GM18517 (cell line): ENCODE results near the gene TUBB.

ENCODE experiments used
- ATAC-seq: cut with Tn5 transposase; IDR thresholded peaks from one replicate; pipeline ENCODE4 v1.9.1; 2021; ENCODE audit warnings: mild to moderate bottlenecking, moderate library complexity; ENCODE audit not compliant: unreplicated experiment

Gene TUBB

DNA sequence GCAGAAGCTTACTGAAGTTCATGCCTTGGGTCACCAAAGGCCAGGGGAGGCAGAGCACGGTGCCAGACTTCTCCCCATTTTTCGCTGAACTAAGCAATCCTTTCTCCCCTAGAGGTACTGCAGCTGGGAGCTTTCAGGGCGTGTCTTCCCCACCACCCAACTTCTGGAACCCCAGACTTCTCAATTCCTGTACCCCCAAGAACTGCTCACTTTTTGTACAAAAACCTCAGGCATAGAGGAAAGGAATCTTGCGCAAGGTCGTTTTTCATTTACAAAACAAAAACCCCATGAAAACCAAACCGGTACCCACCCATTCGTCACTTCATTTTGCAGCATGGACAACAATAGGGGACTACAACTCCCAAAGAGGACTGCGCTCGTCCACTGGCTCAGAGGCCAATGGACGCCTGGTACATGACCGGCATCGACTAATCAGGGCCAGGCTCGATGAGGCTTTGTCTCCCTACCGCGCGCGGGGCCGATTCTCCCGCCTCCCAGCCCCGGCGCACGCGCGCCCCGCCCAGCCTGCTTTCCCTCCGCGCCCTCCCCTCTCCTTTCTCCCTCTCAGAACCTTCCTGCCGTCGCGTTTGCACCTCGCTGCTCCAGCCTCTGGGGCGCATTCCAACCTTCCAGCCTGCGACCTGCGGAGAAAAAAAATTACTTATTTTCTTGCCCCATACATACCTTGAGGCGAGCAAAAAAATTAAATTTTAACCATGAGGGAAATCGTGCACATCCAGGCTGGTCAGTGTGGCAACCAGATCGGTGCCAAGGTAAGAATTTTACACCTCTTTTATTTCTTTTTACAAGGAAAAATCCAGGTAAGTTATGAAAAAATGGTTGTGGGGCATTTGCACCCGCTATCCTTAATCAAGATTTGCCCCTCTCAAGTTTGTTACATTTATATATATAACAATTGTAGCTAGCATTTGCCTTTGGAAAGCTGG is at the start of gene TUBB:
TSS of gene TUBB (plus strand) at position 562 of the 947 bp plus-strand sequence. CDS start at position 717, 155 bp downstream.
- peak; percentile 38 for ATAC-seq

DNA sequence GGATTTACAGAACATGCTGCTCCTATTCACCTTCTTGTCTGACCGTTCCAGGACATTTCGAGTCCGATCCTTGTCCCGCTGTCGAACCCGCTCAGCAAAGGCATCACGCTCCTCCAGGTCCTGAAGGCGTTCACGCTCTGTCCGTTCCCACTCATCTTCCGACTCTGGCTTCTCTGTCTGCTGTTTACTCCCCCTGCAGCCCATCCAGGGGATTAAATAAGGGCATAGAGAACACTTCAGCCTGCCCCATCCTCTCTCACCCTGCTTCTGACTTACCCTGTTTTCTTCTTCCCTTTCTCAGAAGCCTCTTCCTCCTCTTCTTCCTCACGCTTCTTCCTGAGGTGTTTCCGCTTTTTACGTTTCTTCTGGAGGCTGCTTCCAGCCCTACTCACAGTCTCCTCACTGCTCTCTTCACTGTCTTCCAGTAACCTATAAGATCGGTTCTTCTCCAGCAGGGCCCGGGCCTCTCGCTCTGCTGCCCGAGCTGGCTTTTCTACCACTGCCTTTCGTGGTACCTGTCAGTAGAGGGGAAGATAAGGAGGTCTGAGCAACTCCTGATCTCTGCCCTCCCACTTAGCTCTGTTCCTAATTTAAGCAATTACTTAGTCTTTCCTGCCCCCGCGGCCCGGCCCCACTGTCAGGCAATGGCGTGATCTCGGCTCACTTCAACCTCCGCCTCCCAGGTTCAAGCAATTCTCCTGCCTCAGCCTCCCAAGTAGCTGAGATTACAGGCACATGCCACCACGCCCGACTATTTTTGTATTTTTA is 49.2 kb upstream of the TUBB start:
- no peak for ATAC-seq

DNA sequence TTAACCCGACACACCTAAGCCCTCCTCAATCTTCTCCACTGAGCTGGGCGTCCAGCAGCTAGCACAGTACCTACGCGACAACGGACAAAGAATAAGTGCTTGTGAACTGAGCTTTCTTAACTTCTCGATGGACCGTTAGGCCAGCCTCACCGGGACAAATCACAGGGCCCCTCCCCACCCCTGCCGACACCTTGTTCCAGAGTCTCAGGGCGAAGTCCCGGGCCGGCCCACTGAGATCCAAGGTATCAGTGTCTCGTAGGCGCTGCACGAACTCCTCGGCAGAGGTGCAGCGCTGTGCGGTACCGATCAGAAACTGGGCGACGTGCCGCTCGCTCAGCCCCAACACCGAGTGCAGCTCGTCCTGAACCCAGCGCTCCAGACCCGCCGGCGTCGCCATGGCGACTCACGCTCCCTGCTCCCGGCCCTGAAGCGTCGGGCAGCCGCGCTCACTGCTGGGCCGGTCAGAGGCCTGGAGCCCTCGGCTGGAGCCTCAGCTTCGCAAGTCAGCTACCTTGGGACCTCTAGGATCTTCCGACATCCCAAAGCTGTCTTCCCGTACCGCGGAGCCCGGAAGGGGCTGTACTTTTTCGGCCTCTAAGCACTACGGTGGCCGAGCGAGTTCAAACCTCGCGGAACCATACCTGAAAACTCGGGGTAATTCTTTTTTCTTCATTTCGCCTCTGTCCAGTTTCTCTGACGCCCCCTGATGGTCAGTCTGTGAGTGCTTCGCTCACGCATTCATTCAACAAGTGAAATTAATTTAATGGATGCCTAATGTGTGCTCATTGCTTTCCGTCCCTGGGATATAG is 47.5 kb upstream of the TUBB start, which contains the start of gene DHX16:
TSS of gene DHX16 (minus strand) at position 562 of the 809 bp plus-strand sequence. CDS start at position 397, 165 bp downstream.
- peak; percentile 80 for ATAC-seq

DNA sequence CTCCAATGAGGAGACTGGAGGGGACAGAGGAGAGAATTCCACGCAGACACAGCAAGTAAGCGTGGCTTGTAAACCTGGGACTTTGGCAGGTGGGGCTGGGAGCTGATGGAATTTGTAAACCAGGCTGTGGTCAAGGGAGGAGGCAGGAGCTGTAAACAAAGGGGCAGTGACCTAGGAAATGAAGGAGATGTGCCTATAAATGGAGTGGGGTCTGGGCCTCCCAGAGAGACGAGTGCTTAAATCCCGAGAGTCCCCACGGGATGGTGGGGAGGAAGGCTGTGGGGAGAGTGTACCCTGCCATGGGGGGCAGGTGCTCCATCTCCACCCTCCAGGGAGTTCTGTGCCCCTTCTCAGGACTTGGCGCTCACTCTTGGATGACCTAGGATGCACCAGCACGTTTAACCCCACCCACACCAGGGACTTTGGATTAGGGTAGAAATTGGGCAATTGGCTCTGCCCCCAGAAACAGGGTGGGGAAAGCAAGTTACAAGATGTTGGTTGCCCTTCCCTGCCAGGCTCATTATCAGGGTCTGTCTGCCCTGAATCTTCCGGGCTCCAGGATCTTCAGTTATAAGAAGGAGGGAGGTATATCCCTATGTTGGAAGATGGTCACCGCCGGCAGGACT is 43.4 kb upstream of the TUBB start:
- no peak for ATAC-seq

DNA sequence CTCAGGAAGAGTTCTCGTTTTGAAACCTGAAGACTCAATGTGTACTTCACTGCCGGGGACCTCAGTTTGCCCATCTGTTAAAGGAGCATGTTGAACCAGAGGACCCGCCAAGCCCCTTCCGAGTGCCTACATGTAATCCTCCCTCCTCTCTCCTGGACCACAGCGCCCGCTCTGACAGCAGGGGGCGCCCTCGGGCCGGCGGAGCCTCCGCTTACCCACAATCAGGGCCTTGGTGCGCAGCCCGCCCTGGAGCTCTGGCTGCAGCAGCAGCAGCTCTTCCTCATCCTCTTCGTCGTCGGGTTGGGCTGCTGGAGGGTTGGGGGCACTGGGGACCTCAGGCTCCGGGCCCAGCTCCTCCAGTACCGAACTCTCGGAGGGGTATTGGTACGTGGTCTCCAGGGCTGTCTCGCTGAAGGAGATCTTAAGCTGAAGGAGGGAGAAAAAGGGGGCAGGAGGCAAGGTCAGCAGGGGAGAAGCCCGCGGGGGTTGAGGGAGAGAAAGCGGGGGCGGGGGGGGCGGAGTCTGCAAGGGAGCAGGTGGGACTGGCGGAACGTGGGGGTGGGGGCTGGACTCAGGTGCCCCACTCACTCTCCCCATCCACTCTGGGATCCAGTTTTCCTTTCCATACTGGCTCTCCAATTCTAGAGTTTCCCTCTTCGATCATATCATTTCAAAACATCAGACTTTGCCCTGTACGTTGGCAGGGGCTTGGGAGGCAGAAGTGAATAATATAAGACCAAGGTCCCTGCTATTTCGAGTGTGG is 41.0 kb upstream of the TUBB start:
- peak; percentile 39 for ATAC-seq

DNA sequence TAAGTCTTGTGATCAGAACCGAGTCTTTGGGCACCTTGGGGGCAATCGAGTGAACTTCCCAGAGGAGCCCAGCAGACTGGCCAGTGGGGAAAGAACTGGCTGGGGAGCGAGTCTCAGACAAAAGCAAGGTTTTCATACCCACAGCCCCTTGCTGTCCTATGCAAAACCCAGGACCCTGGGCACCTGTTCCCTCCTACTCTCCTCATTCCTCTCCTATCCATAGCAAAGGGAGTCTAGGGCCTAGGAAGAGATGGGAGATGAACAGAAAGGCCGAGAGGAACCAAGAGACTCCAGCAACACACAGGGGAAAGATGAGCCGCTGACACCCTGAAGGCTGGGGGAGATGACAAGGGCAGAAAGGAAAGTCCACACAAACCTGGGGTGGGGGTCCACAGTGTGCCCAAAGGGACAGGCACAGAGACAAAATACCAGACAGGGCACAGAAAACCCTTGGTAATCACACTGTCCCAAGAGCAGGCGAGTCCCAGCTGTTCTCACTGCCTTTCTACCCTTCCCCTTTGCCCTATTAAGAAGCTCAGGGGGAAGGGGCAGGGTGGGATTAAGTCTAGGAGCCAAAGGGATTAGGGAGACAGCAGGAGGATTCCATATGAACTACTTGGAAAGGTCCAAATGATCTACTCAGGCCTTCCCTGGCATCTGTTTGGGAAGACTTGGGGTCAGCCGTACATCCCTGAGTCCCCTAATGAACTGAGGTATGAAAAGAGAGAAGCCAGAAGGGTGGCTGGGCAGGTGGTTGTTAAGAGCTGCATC is 40.2 kb upstream of the TUBB start:
- ATAC-seq, result no peak

DNA sequence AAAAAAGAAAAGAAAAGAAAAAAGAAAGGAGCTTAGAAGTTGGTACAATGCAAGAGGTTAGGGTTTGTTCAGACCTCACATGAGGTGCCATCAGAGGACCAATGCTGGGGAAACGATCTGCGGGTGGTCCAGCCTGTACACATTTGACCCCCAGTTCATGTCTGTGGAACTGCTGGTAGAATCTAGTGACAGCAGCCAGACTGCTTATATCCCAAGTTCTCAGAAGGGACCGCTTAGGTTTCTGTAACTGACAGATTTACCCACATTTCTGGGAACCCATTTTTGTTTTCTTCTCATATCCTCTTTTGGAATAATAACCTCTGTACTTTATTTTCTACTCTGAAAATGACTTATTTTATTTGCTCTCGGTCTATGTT is 38.4 kb upstream of the TUBB start:
- no peak for ATAC-seq

DNA sequence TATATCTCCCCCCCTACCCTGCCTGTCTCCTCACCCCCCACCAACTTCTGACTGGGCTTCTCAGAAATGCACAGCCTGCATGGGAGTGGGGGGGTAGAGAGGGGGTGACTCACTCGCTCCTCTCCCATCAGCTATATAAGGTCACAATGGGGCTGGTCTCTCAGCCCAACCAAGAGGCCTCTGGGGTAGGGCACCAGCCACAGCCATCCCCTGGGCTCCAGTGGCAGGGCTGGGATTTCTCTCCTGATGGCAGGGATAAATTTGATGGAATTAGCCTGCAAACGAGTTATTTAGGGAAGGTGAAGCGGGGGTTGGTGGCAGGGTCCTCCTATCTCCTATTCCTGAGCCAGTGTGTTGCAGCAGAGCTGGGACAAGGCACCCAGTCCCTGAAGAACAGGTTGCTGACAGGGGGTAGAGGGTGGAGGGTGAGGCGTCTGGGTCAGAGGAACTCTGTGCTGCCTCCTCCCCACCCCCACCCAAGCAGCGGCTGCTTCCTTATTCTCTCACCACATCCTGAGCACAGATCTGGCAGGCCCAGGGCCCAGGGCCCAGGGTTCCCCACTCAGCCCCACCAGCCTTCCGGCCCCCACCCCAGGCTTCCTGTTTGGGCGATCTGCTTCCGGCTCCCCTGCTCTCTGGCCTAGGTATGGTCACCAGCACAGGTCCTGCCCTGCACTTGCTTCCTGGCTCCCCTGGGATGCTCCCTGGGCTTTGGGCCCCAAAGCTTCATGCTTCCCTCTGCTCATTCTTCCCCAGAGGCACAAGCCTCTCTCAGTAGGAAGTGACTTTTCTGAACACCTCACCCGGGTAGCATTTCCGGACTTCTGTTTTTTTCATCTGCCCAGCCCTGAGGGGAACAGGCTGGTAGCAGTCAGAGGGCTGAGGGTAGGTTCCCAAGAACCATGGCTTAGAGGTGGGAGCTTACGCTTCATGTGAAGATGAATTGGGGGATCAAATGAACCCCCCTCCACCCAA is 37.7 kb upstream of the TUBB start:
- peak; percentile 36 for ATAC-seq

DNA sequence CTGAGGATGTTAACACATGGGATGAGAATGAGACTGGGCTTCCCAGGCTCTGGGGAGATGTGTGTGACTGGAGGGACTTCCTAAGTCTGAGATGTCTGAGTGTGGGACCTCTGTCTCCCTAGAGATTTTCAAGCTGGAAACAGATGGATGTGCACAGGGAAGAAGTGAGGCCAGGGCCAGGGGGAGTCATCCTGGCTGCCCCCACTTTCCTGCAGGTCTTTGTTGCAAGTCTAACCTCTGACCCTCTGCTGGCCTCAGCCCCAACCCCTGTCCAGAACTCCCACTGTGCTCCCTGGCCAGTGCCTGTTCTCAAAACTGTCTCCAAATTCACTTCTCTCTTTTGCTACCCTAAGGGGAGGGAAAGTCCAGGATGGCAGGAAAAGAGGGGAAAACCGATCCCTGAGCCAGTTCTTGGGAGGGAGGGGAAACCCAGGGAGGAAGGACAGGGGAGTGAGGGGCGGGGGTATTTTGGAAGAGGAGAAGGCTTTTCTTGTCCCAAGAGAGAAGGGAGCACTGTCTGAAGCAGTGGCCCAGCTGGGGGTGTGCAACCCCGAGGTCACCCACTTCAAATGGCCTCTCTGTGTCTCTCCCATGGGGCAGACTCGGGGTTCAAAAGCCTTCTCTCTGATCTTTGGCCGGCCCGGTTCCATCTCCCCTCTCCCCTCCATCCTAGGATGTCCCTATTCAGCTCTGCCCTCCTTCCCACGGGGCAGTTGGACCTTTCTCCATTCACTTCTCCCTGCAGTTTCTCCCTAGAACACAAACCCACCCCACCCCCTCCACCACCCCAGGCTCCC is 36.8 kb upstream of the TUBB start:
- ATAC-seq, result no peak

DNA sequence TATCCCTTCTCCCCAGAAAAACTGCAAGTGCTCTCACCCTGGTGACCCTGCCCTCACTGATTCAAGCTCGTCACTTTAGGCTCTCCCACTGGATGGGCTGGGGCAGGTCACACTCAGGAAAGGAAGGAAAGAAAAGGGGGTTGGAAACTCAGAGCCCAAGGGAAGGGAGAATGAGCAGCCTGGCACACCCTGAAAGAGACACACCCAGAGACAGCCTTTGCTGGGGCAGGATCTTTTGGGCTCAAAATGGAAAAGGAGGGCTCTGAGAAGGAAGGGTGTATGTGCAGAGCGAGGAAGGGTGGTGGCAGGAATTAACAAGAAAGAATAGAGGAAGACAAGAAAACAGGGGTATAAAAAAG is 36.2 kb upstream of the TUBB start:
- ATAC-seq, result no peak

DNA sequence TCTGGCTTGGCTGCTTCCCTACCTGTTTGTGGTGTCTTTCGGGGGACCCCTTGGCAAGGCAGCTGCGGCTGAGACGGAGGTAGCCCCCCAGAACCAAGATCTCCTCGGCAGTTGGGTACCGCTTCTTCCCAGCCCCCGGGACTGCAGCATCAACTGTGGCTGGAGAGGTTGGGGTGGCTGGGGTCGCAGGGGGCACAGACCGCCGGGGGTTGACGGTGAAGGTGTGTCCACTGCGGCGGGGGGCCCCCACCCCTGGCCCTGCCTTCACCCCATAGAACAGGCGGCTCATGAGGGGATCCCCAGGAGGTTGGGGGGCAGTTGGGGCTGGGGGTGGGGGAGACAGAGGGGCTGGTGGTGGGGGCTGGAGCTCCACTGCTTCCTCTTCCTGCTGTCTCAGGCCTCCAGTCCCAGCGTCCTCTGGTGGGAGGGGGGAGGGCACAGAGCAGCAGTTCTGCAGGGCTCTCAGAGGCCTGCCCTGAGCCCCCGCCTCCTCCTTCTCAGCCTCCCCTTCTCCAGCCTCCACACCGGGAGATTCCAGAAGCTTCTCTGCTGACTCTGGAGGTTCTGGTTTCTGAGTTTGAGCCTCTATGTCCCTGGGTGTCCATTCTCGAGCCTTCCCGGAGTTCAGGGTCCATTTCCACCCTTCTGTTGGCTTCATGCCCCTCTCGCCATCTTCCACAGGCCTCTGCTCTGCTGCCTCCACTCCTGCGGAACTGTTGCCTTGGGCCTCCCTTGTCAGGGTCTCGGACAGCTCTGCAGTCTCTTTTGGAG is 35.6 kb upstream of the TUBB start:
- ATAC-seq, result no peak

DNA sequence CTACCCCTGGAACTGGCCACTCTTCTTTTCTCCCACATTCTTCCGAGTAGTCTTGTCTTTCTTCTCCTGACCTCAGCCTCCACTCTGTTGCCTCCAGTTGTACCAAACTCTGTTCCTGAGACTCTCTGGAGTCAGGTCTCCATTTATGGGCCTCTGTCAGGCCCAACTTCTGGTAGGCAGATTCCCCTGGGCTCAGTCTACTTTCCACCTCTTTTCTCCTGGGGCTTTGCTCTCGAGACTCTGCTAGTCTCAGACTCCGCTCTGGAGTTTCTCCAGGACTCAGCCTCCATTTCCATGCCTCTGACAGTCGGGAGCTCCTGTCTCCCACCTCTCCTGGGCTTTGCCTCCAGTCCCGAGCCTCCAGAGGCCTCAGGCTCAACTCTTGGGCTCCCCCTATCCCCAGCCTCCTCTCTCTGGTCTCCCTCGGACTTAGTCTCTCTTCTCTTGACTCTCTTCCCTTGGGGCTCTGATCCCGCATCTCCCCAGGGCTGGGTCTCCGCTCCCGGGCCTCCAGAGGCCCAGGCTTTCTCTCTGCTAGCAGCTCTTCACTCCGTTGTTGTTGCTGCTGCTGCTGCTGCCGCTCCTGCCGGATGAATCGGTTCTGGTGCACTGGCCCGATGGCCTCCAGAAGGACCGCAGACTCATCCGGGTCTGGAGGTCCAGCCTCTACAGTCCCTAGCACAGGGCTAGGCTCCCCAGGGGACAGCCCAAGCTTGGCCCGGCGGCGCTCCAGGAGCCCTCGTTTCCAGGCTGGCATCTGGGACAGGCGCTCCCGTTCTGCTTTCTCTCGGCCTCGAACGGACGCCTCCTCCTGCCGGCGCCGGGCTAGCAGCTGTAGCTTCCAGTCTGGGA is 34.8 kb upstream of the TUBB start:
- ATAC-seq, result no peak

DNA sequence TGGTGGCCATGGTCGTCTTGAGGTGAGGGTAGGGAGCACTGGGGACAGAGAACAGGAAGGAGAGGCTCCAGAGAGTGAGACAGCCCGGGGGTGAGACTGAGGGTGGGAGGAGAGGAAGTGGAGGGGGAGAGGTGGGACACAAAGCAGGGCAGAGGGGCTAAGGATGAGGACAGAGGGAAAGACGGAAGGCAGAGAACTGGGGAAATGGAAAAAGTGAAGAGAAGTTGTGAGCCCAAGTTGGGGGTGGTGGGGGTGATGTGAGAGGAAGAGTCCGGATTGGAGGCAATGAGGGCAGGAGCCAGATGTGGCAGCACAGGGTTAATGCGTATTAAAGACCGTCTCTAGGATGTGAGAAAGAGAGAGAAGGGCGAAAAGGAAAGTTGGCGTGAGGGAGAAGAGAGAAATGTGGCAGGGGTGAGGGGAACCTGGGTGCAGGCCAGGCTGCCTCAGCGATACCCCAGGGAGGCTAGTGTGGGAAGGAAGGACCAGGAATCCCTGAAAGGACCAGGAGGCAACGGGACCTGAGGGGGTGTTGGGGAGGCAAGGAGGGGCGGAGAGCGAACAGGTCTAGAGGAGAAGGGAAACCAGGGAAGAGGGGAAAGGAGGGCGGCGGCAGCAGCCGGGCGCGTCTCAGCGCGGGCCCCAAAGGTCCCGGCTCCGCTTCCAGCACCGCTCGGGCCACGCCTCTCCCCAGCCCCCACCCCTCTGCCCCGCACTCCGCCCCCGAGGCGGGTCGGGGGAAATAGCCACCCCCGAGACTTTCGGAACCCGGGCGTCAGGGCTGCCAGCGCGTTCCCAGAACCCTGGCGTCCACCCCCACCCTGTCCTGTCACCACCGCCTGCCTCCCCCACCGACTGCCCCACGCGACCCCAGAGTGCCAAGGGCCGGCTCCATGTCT is 33.9 kb upstream of the TUBB start, which contains the start of gene PPP1R18:
TSS of gene PPP1R18 (minus strand) at position 637 of the 899 bp plus-strand sequence. CDS start at position 10, 627 bp downstream.
- no peak for ATAC-seq

DNA sequence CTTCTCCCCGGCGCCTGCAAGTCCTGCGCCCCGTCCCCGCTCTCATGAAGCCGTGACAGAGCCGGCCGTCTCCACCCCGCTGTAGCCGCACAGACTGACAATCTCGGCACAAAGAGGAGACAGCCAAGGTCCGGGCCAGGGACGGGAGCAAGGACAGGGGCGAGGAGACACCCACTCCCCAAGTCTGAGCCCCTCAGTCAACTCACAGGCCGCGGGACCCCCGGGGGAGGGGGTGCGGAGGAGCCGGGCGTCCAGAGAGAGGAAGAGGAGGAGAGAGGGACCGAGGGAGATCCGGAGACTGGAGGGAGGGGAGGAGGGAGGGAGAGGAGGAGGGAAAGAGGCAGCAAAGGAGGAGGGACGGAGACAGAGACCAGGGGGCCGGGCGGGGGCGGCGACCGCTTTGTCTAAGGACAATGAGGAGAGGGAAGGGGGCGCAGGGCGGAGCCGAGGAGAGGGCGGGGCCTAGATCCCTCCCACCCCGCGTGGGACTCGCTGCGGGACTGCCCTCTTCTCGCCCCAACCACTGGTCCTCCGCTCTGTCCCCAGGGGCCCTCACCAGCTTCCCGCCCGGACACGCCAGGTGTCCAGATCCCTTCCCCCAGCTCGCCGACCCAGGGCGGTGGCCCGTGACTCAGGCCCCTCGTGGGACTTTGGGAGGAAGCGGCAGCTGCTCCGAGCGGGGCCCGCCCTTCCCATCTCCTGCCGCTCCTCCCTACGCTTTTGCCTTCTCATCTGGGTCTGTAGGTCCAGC is 33.1 kb upstream of the TUBB start:
- ATAC-seq, result peak; percentile 41
